Hematopoietic multipotent progenitor cell (in vitro differentiated cells): ENCODE measurements around the gene TCF4. TPM values are rescaled to one million over a fixed set of nuclear protein-coding genes. Genes with fewer than 3 reads are reported as not detected.

ENCODE experiments used
- DNase-seq, 3 donors: peaks; one replicate each; pipeline ENCODE4 v3.0.0-alpha.2; 2011 to 2015; ENCODE audit warnings: low read depth in 2 of 3, low spot score in 2 of 3
- total RNA-seq: library from RNA; depleted of rRNA; stranded (reverse); fragments of >200 nt; gene quantifications from one replicate; pipeline ENCODE4 v1.2.3, GENCODE V29; 2012

TCF4 gene
- total RNA-seq, 1 donor: 127 TPM

DNA sequence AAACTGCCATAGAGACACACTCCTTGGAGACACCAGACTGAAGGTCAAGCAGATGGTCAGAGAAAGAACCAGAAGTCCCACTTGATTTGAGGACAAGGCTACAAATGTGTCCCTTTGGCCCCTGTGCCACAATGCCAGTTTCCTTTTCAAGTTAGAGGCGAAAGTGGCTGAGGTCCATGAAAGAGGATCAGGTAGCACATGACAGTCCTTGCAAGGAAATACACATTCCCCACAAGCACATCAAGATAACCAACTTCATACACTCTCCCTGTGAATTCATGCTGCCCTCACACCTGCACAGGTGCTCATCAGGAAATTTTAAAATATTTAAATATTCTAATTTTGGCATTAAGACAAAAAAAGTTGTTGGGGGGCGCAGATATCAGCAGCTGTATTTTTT lies 218.6 kb downstream of the TCF4 start:
- DNase-seq: no peak

DNA sequence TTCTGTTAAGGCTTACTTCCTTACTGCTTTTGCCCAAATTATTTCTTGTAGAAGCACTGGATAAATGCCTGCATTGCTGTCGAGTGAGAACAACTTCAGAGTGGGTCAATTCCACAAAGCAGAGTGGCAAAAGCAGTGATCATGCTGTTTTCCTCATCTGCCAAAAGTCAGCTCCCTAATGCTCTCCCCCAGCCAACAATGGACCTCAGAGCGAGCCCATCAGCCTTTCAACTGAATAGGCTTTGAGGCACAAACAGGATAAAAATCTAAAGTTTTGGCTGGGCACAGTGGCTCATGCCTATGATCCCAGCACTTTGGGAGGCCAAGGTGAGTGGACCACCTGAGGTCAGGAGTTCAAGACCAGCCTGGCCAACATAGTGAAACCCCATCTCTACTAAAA lies 222.7 kb downstream of the TCF4 start:
- DNase-seq: no peak

DNA sequence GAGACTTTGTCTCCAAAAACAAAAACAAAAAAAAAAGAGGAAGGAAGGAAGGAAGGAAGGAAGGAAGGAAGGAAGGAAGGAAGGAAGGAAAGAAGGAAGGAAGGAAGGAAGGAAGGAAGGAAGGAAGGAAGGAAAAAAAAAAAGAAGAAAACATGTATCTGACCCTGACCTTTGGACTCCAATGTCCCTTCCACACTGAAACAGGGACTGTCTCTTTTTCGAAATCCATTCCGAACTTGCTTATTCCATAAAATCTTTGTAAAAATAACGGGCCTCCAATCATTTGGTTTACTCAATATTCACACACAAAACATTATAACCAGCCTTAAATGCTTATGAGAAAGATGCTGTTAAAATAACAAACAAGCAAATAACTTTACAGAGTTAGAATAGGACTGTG lies 225.7 kb downstream of the TCF4 start:
- DNase-seq: no peak

DNA sequence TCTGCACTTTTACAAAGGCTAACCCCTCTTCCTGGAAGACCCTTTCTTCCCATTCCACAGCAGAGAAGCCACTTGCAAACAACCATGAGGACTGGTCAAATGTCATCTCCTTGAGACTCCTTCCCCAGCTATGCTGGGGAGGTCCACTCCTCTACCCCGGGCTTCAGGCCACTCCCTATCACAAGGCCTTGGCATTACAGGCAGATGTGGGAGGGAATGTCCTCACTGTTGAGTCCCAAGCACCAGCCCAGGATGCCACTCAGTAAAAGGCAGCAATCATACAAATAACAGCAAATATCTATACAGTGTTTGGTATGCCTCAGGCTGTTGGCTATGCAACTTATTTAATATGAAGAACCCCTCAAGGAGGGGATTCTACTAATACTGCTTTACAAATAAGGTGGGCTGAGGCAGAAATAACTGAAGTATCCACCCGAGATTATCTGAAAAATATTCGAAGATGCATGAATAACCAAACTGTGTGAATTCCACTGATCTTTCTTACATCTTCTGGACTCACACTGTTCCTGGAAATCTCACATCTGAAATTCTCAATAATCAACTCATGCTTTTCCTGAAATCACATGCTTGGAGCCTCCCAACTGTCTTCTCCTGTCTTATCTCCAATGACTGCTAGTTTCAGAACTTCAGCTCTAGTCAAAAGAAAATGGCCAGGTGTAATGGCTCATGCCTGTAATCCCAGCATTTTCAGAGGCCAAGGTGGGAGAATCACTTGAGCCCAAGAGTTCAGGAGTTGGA lies 226.3 kb downstream of the TCF4 start:
- DNase-seq: no peak

GRCh38 chr18:55360061-55360460 lies 227.9 kb downstream of the TCF4 start:
- DNase-seq: no peak

GRCh38 chr18:55356815-55357214 lies 231.2 kb downstream of the TCF4 start:
- peak in 1 of 3 donors; percentile 24 for DNase-seq

DNA sequence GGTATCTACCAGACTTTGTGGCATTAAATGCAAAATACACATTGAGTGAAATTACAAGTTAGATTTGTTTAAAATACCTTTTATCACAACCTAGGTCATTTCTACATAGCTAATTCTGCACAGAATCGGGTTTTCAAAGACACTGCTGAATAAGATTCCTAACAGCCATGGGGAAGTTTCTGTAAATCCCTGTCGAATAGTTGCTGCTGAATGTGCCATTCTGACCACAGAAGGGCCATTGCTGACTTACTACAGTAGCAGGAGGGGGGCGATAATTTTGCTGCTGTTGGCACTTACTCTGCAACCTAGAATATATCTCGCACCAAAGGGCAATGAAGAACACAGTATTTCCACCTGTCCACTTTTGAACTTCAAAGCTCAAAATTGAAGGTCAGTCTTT lies 232.8 kb downstream of the TCF4 start:
- no peak for DNase-seq

DNA sequence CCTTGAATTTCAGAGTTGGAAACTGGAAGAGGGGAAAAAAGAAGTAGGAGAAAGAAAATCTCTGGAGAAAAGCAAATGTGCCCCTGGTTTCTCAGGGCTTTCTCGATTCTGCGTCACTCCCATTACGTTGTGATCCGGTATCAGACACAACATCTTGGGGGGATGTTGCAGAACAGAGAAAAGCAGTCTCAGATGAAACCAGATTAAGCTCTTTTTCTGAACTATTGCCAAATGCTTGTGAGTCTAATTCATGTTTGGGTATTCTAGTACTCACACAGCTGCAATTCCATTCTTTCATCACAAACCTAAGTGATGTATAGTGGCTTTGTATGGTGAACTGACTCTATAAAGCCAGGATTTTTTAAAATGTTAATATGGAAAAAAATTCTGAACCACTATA lies 233.2 kb downstream of the TCF4 start:
- DNase-seq: peak in 2 of 3 donors; percentile 60 to 85

DNA sequence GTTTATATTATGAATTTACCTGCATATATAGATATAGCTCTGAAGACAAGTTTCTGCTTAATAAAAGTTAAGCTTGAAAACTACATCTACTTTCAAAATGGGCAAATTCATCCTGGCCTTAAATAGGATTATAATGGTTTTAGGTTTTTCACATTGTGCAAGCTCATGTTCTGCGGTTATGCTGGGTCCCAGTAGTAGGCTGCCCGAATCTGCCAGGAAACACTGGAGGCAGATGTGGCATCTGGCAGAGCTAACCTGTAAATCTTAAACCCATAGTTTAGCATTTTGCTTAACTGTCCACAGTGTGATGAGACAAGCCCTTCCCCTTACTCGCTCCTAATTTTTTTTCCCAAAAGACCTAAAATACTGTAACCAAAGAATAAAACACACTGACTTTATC lies 234.2 kb downstream of the TCF4 start:
- DNase-seq: peak in 2 of 3 donors; percentile 80 to 92

DNA sequence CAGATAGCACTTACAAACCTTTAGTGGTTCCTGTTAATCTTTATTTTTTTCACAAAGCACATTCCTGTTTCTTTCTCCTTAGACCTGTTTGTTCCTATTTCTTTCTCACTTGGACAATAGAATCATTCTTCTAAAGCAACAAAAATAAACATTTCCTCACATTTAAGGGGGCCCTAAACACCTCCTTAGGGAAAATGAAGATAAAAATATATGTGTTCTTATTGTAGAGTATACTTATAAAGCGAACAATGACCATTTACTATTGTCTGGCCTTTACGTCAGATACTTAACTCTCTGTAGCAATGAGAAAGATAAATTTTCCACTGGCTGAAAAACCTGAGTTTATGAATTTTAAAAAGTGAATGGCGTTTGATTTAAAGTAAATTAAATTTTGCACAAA lies 234.6 kb downstream of the TCF4 start:
- DNase-seq: no peak

DNA sequence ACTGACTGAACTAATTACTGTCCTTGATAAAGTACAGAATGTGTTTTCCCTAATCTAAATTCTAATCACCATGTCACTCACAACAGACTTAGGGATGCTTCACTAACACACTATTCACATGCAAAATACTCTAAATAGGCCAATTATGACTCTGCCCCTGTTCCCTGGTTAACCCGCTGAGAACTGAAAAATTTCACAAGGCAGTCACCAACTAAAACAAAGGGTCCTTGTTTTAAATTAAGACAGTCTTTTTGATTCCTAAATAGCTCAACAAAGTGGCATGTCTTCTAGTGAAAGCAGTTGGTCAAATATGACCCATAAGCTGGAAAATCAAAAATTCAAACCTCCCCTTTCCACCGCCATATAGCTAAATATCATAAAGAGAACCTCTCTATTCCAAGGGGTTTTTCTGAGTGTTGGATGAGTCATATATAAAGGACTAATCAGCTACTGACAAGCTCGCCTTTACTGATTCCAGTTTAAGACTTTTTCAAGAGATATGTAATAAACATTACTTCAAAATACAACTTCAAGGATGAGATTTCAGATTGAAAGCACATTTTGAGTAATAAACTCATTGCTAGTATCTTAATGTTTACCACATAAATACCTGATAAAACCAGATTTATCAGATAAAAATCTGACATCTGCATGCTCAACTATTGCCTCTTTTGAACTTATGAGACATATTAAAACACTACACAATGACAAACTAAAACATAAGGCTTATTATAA lies 235.8 kb downstream of the TCF4 start:
- no peak for DNase-seq

- DNase-seq: no peak
Observed at GRCh38 chr18:55351241-55351691, 236.7 kb downstream of the TCF4 start.

DNA sequence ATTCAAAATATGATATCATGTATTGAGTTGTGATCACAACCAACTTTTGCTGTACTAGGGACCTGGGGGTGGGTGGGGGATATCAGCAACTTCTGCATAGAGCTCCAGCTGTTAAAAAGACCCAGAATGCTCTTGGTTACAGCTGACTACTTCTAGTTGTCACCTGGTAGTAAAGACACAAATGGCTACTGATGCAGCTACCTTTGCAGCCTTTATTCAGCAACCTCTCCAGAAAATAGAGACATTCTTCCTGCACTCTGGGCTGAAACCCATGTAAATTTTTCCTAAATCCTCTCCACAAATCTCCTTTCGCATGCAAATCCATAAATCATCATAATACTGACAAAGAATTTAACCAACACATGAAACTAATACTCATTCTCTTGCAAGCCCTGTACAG lies 238.3 kb downstream of the TCF4 start:
- DNase-seq: no peak

DNA sequence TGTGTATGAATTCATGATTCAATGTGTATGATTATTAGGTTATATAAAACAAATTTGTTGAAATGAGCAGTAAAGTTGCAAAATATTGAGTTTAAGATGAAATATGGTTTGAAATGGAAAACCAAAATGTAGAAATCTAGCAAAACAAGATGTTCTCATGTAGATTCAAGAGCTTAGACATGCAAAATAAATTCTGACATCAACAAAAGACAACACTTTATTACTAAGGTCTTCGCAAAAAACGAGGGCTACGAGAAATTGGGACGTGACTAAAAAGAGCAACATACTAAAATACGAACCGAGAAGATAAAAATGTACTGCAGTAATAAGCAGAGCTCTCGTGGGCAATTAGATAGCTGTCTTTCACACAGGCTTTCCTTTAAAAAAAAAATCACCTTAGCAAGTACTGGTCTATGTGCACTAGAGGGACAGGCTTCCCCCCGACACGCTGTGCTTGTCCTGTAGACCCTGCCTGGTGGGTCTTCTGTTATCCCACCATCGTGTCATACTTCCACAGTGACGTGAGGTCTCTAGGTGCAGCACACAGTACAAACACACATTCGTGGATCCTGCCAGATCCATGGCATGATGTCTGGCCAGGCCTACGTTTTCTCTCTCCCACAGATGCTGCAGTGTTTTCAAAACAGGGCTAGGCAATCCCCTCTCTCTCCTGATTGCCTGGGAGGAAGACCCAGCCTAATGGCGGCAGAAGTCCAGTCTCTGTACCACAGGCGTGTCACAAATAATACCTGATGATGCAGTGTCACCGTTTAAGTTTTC lies 240.8 kb downstream of the TCF4 start:
- DNase-seq: no peak

DNA sequence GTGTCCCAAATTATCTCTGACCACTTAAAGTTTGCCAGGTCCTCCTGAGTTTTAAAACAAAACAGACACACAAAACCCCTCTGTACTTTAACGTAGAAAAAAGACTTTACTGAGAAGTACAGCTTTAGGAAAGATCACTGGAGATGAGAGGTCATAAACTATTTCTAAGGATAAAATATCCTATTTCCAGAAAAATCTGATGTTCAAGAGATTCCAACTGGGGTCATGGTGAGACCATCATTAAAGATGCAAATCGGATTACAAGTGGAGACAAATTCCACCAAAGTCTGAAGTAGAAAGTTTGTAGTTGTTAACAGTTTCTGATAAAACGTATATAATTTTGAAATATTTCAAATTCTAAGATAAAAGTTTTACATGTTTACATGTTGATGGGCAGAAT lies 241.6 kb downstream of the TCF4 start:
- DNase-seq: no peak

- no peak for DNase-seq
Observed at GRCh38 chr18:55345103-55345950, 242.7 kb downstream of the TCF4 start.

- DNase-seq: peak in 1 of 3 donors; percentile 72
Observed at GRCh38 chr18:55343396-55344073, 244.5 kb downstream of the TCF4 start.

GRCh38 chr18:55340998-55341397 lies 247.0 kb downstream of the TCF4 start:
- no peak for DNase-seq

GRCh38 chr18:55339990-55340389 lies 248.0 kb downstream of the TCF4 start:
- no peak for DNase-seq
